Activated naive CD4-positive, alpha-beta T cell treated with anti-CD3 and anti-CD28 coated beads, Interleukin-2, amount 10 ng/mL, durations not matched to agents 7 days and 5 days (primary cell): ENCODE measurements around the gene NSUN6.

Experiments used
- CTCF ChIA-PET: fragments of 350-600 bp; sonication (Branson Sonifier 250); formaldehyde crosslinking; loops from one replicate; lab custom pipeline; 2021; ENCODE audit warnings: antibody characterized with exemption; lab: Charles Lee
- DNase-seq: peaks from one replicate; pipeline ENCODE4 v3.0.0-alpha.2; 2020
- H3K27ac Mint-ChIP-seq: one replicate; pipeline ENCODE4 v1.8.0; 2021; ENCODE audit warnings: mild to moderate bottlenecking, moderate library complexity, mixed read lengths
- H3K27me3 Mint-ChIP-seq: one replicate; pipeline ENCODE4 v1.8.0; 2021; ENCODE audit warnings: mild to moderate bottlenecking, mixed read lengths
- H3K36me3 Mint-ChIP-seq: one replicate; pipeline ENCODE4 v1.8.0; 2021; ENCODE audit warnings: mixed read lengths
- H3K4me1 Mint-ChIP-seq: one replicate; pipeline ENCODE4 v1.8.0; 2021; ENCODE audit warnings: mixed read lengths
- H3K4me3 Mint-ChIP-seq: one replicate; pipeline ENCODE4 v1.8.0; 2021; ENCODE audit warnings: mild to moderate bottlenecking, moderate library complexity, mixed read lengths
- H3K9me3 Mint-ChIP-seq: one replicate; pipeline ENCODE4 v1.8.0; 2021; ENCODE audit warnings: mixed read lengths

NSUN6 gene

GRCh38 chr10:18501198-18501597 lies 150.2 kb downstream of the NSUN6 start:
- CTCF ChIA-PET = no interaction called here
- no peak for DNase-seq
- Mint-ChIP-seq H3K4me1 (no peaks in the 10 kb centered on the region), H3K36me3 (no peaks in the 10 kb centered on the region), H3K9me3 (no peaks in the 10 kb centered on the region), H3K27me3 (no peaks in the 10 kb centered on the region), H3K27ac (no peak overlapping the region), H3K4me3 (no peak overlapping the region)

GRCh38 chr10:18500576-18500975 lies 150.8 kb downstream of the NSUN6 start:
- Mint-ChIP-seq H3K36me3 (no peaks in the 10 kb centered on the region), H3K4me1 (no peaks in the 10 kb centered on the region), H3K4me3 (no peak overlapping the region), H3K9me3 (no peaks in the 10 kb centered on the region), H3K27ac (no peak overlapping the region), H3K27me3 (no peaks in the 10 kb centered on the region)
- CTCF ChIA-PET = no interaction called here
- no peak for DNase-seq

- Mint-ChIP-seq H3K4me3 (no peak overlapping the region), H3K9me3 (no peaks in the 10 kb centered on the region), H3K27ac (no peak overlapping the region), H3K4me1 (no peaks in the 10 kb centered on the region), H3K27me3 (no peaks in the 10 kb centered on the region), H3K36me3 (no peaks in the 10 kb centered on the region)
- CTCF ChIA-PET = no interaction called here
- no peak for DNase-seq
These were observed 152.4 kb downstream of the NSUN6 start for GRCh38 chr10:18498998-18499397.

- CTCF ChIA-PET = no interaction called here
- Mint-ChIP-seq H3K9me3 (no peaks in the 10 kb centered on the region), H3K4me3 (no peak overlapping the region), H3K36me3 (no peaks in the 10 kb centered on the region), H3K4me1 (no peaks in the 10 kb centered on the region), H3K27me3 (no peaks in the 10 kb centered on the region), H3K27ac (no peak overlapping the region)
- no peak for DNase-seq
These were observed 153.5 kb downstream of the NSUN6 start for GRCh38 chr10:18497806-18498369.
